HCT116 (cell line): ENCODE results near the gene FERMT1. TPM values are rescaled to one million over a fixed set of nuclear protein-coding genes. Genes with fewer than 3 reads are reported as not detected.

Experiments
- ATAC-seq: fragments of 200-7000 bp; cut with Tn5 transposase; 2 replicates; pipeline ENCODE4 v1.9.1; 2020; ENCODE audit warnings: mild to moderate bottlenecking, moderate library complexity
- BruUV-seq: library from RNA; stranded (reverse); fragments of 400-500 nt; replicated peaks from 2 replicates; lab custom pipeline; 2021; lab: Mats Ljungman, UMichigan
- CTCF ChIA-PET: fragments of 300-600 bp; sonication (Branson Sonifier 250); formaldehyde crosslinking; loops from one replicate; lab custom pipeline; 2021; ENCODE audit warnings: antibody characterized with exemption; lab: Charles Lee
- POLR2A ChIA-PET: fragments of 300-600, 350-600 bp; sonication (Branson Sonifier 250); formaldehyde crosslinking; loops from one replicate; lab custom pipeline; 2021; ENCODE audit warnings: antibody characterized with exemption; lab: Charles Lee
- RAD21 ChIA-PET, 2 experiments: fragments of 300-600 bp; sonication (Branson Sonifier 250); formaldehyde crosslinking; loops; one replicate each; lab custom pipeline; 2023; ENCODE audit warnings: low total read pairs in 2 of 2; ENCODE audit not compliant: uncharacterized antibody in 2 of 2, unreplicated experiment in 2 of 2, low non-redundant PET in 1 of 2; lab: Charles Lee
- DNase-seq: peaks from one replicate; pipeline ENCODE4 v3.0.0-alpha.2; 2010; ENCODE audit warnings: low read depth, low spot score
- H2AFZ ChIP-seq: fragments of 200-600 bp; shearing (Covaris generic), sonication (generic); 2 replicates; pipeline ENCODE4 v1.6.1; 2017; ENCODE audit warnings: low read depth, mixed run types, mixed read lengths, antibody characterized with exemption, low read length; ENCODE audit not compliant: poor library complexity, severe bottlenecking
- H3K27ac ChIP-seq: 2 replicates; pipeline ENCODE4 v1.5.1; 2012; ENCODE audit warnings: low read depth, low read length
- H3K27me3 ChIP-seq: fragments of 200-600 bp; sonication (generic); 2 replicates; pipeline ENCODE4 v1.6.1; 2016; ENCODE audit warnings: mixed run types, low read length, mixed read lengths; ENCODE audit not compliant: insufficient read depth
- H3K36me3 ChIP-seq, 2 experiments: fragments of 200-500 bp in 1 of 2; fragments of 200-600 bp in 1 of 2; sonication (Bioruptor generic) in 1 of 2; sonication (generic) in 1 of 2; 2 replicates each; pipeline versions ENCODE4 v1.5.1 to v1.6.1; 2014 to 2016; ENCODE audit warnings: low read length in 2 of 2, inconsistent platforms in 1 of 2, mixed read lengths in 1 of 2, mixed run types in 1 of 2; ENCODE audit not compliant: insufficient read depth in 2 of 2, control insufficient read depth in 1 of 2
- H3K4me1 ChIP-seq, 2 experiments: fragments of 200-600 bp in 1 of 2; sonication (generic) in 1 of 2; 2 replicates each; pipeline versions ENCODE4 v1.5.1 to v1.6.1; 2012 to 2017; ENCODE audit warnings: low read length in 2 of 2, inconsistent platforms in 1 of 2, mild to moderate bottlenecking in 1 of 2, mixed read lengths in 1 of 2, mixed run types in 1 of 2, moderate library complexity in 1 of 2; ENCODE audit not compliant: insufficient read depth in 2 of 2, control insufficient read depth in 1 of 2
- H3K4me2 ChIP-seq: fragments of 200-600 bp; sonication (generic); 2 replicates; pipeline ENCODE4 v1.6.1; 2017; ENCODE audit warnings: mixed run types, low read length, mixed read lengths
- H3K4me3 ChIP-seq, 2 experiments: fragments of 200-600 bp in 1 of 2; sonication (generic) in 1 of 2; replicated peaks in 1 of 2; 2 replicates each; pipeline ENCODE4 v1.5.1; 2011 to 2016; ENCODE audit warnings: low read length in 2 of 2, control low read depth in 1 of 2, low read depth in 1 of 2, mild to moderate bottlenecking in 1 of 2, mixed read lengths in 1 of 2, mixed run types in 1 of 2
- H3K79me2 ChIP-seq: fragments of 200-600 bp; sonication (generic); 2 replicates; pipeline ENCODE4 v1.6.1; 2017; ENCODE audit warnings: mild to moderate bottlenecking, mixed run types, low read length, moderate library complexity, mixed read lengths; ENCODE audit not compliant: insufficient read depth
- H3K9ac ChIP-seq: fragments of 200-600 bp; sonication (generic); 2 replicates; pipeline ENCODE4 v1.6.1; 2016; ENCODE audit warnings: low read length, mixed read lengths
- H3K9me2 ChIP-seq: fragments of 200-600 bp; sonication (generic), shearing (Covaris generic); 2 replicates; pipeline ENCODE4 v1.6.1; 2017; ENCODE audit warnings: mixed run types, mild to moderate bottlenecking, moderate library complexity; ENCODE audit not compliant: insufficient read depth
- H3K9me3 ChIP-seq, 2 experiments: fragments of 200-500 bp in 1 of 2; fragments of 200-600 bp in 1 of 2; sonication (Bioruptor generic) in 1 of 2; sonication (generic) in 1 of 2; 2 replicates each; pipeline ENCODE4 v1.6.1; 2014 to 2017; ENCODE audit warnings: low read length in 2 of 2, mixed read lengths in 2 of 2, inconsistent platforms in 1 of 2, low read depth in 1 of 2, mild to moderate bottlenecking in 1 of 2, mixed run types in 1 of 2, moderate library complexity in 1 of 2; ENCODE audit not compliant: control insufficient read depth in 1 of 2, insufficient read depth in 1 of 2
- H4K20me1 ChIP-seq: fragments of 200-600 bp; sonication (generic), shearing (Covaris generic); 2 replicates; pipeline ENCODE4 v1.6.1; 2017; ENCODE audit warnings: mixed run types, mild to moderate bottlenecking, moderate library complexity; ENCODE audit not compliant: insufficient read depth
- EZH2phosphoT487 ChIP-seq: fragments of 200-600 bp; IDR thresholded peaks from 2 replicates; pipeline ENCODE4 v1.6.1; 2018; ENCODE audit warnings: antibody characterized with exemption, borderline replicate concordance
- RAD21 ChIP-seq: IDR thresholded peaks from 2 replicates; pipeline ENCODE4 v1.6.1; 2012; ENCODE audit warnings: low read depth, mild to moderate bottlenecking
- REST ChIP-seq: IDR thresholded peaks from 2 replicates; pipeline ENCODE4 v1.6.1; 2012; ENCODE audit warnings: low read depth
- intact Hi-C: fragments of 100-400 bp; cut with micrococcal nuclease; formaldehyde crosslinking; loops from 2 replicates; pipeline ENCODE4 v1.10.0; 2022
- total RNA-seq: library from RNA; stranded (reverse); gene quantifications from one replicate; pipeline ENCODE4 v1.2.1, GENCODE V29; 2021; ENCODE audit not compliant: unreplicated experiment
- TF ChIP-seq, protein P1 (sequence below): IDR thresholded peaks from 2 replicates; pipeline ENCODE4 v1.6.1; 2012

The FERMT1 gene
- total RNA-seq, 1 experiment from 2014 or later: 34.9 TPM

DNA sequence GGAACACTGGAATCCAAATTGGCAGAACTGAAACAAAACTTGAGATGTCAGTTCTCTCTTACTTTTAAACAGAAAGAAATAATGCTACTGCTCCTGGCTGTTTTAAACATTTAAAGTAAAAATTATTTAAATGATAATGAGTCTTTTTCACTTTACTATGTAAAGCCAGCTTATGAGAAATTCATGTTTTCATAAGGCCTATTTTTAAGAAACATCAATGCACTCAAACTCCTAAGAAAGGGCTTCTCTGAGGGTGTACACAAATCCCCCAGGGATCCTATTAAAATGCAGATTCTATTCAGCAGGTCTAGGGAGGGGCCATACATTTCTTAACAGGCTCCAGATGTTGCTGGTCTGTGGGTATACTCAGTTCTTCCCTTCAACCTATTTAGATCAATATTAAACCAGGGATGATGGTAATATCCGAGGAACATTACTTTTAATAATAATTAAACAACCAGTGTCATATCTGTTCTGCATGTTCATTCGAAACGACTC is 2.3 kb downstream of the FERMT1 start:
- ChIA-PET RAD21 (no interaction called here), CTCF (no interaction called here), POLR2A (no interaction called here)
- Histone ChIP-seq H3K36me3 (peaks cover 11 to 28% of the 10 kb centered on the region in 2 experiments), H3K27ac (no peak overlapping the region), H3K9ac (no peak overlapping the region), H3K79me2 (peaks cover 26% of the 10 kb centered on the region), H3K4me3 (no peak overlapping the region), H4K20me1 (no peaks in the 10 kb centered on the region), H3K27me3 (no peaks in the 10 kb centered on the region), H3K4me2 (no peak overlapping the region), H3K9me2 (no peaks in the 10 kb centered on the region), H3K9me3 (no peaks in the 10 kb centered on the region), H2AFZ (no peak overlapping the region), H3K4me1 (peaks cover 19 to 34% of the 10 kb centered on the region in 2 experiments)
- ATAC-seq (no peak), DNase-seq (no peak)
- BruUV-seq: no TSS peak
- TF ChIP-seq EZH2phosphoT487: no peak
- intact Hi-C loops: no loop called here

- H3K9me2 ChIP-seq: no peaks in the 10 kb centered on the region
- no peak overlapping the region for H3K4me2 ChIP-seq
- ChIA-PET POLR2A (no interaction called here), RAD21 (no interaction called here), CTCF (no interaction called here)
- TF ChIP-seq REST: no peak
- TF ChIP-seq RAD21: no peak
- TF ChIP-seq, protein P1, sequence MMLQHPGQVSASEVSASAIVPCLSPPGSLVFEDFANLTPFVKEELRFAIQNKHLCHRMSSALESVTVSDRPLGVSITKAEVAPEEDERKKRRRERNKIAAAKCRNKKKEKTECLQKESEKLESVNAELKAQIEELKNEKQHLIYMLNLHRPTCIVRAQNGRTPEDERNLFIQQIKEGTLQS: no peak
- peaks cover 6 to 8% of the 10 kb centered on the region in 2 experiments for H3K4me1 ChIP-seq
- no TSS peak for BruUV-seq
- intact Hi-C loops: no loop called here
- no peak for DNase-seq
- no peak overlapping the region for H3K27ac ChIP-seq
- no peak overlapping the region for H3K4me3 ChIP-seq
- peaks cover 36 to 57% of the 10 kb centered on the region in 2 experiments for H3K36me3 ChIP-seq
- H3K9ac ChIP-seq: no peak overlapping the region
- peaks cover 17% of the 10 kb centered on the region for H3K79me2 ChIP-seq
- peaks cover 9 to 19% of the 10 kb centered on the region in 2 experiments; a peak in 3 of 4 replicates for H3K9me3 ChIP-seq
- no peak for ATAC-seq
- no peak overlapping the region for H2AFZ ChIP-seq
- no peaks in the 10 kb centered on the region for H4K20me1 ChIP-seq
- no peaks in the 10 kb centered on the region for H3K27me3 ChIP-seq
Observed at GRCh38 chr20:6116758-6117157, 6.1 kb downstream of the FERMT1 start.
